ENCODE data around the gene TMEM271. TPM values are rescaled to one million over a fixed set of nuclear protein-coding genes. Genes with fewer than 3 reads are reported as not detected.
"Not testable (repeated sequence)": the region's sequence is repeated elsewhere in the genome, so short reads cannot be mapped to it uniquely, and the experiment has no call there.

TMEM271 gene
- total and polyA plus RNA-seq, 4 experiments from 2014 or later = not detected

DNA sequence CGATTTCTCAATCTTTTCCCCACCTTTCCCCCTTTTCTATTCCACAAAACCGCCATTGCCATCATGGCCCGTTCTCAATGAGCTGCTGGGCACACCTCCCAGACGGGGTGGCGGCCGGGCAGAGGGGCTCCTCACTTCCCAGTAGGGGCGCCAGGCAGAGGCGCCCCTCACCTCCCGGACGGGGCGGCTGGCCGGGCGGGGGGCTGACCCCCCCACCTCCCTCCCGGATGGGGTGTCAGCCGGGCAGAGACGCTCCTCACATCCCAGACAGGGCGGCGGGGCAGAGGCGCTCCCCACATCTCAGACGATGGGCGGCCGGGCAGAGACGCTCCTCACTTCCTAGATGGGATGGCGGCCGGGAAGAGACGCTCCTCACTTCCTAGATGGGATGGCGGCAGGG, 25.8 kb downstream of the TMEM271 start:
- intact Hi-C loops (cut with micrococcal nuclease); H3K4me1 ChIP-seq (ENCODE audit: insufficient read depth, low read length); H3K4me1 Mint-ChIP-seq; H3K27ac ChIP-seq (ENCODE audit: low read depth, low read length); H3K27ac Mint-ChIP-seq; POLR2A ChIA-PET (ENCODE audit: partially characterized antibody); H3K36me3 ChIP-seq (ENCODE audit: insufficient read depth, low read length); H3K9me3 ChIP-seq (ENCODE audit: control insufficient read depth in 1 of 2, low read length in 2 of 2); H3K36me3 Mint-ChIP-seq; H3K27me3 Mint-ChIP-seq; H3K27me3 ChIP-seq (ENCODE audit: insufficient read depth, low read length); H3K4me3 ChIP-seq (ENCODE audit: low read length in 2 of 2); DNase-seq; CTCF ChIA-PET (ENCODE audit: partially characterized antibody); H3K4me3 Mint-ChIP-seq: not testable (repeated sequence)
- H3K9me3 Mint-ChIP-seq = peaks cover 5 to 52% (median 29%) of the 10 kb centered on the region in 8 donors

- Histone ChIP-seq H3K9me3 (ENCODE audit: control insufficient read depth in 1 of 2, low read length in 2 of 2) (no peaks in the 10 kb centered on the region), H3K27me3 (ENCODE audit: insufficient read depth, low read length) (no peaks in the 10 kb centered on the region), H3K4me1 (ENCODE audit: insufficient read depth, low read length) (no peaks in the 10 kb centered on the region), H3K4me3 (ENCODE audit: low read length in 2 of 2) (no peak overlapping the region), H3K36me3 (ENCODE audit: insufficient read depth, low read length) (no peaks in the 10 kb centered on the region), H3K27ac (ENCODE audit: low read depth, low read length) (no peak overlapping the region)
- DNase-seq = no peak
- H3K4me3 Mint-ChIP-seq = no peak overlapping the region
- peaks cover 1 to 10% of the 10 kb centered on the region in 2 donors for H3K36me3 Mint-ChIP-seq
- intact Hi-C loops (cut with micrococcal nuclease) = no loop called here
- peaks cover 8 to 10% of the 10 kb centered on the region in 2 donors for H3K27me3 Mint-ChIP-seq
- H3K9me3 Mint-ChIP-seq = peaks cover 5 to 58% (median 29%) of the 10 kb centered on the region in 8 donors
- ChIA-PET CTCF (ENCODE audit: partially characterized antibody) (no interaction called here), POLR2A (ENCODE audit: partially characterized antibody) (no interaction called here)
- no peaks in the 10 kb centered on the region for H3K4me1 Mint-ChIP-seq
- H3K27ac Mint-ChIP-seq = no peak overlapping the region
Measured at GRCh38 chr4:548976-549375, 27.1 kb downstream of the TMEM271 start.

DNA sequence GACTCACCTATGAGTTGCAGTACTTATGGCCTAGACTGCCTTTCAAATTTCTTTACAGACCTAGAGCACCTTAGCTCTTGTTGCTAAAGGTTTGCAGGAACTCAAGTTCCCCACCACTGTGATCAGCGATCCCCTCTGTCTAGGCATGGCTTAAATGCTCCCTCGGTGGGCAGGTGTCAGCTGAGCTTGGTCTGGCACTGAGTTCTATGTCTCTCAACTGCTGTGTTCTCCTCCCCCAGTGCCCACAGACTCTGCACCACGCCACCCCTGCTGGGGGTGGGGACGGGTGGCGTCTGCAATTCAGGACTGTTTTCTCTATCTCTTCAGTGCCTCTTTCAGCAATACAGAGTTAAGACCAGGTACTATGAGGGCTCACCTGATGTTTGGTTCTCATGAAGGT, 30.5 kb downstream of the TMEM271 start:
- Mint-ChIP-seq H3K27me3 (peaks cover 6 to 9% of the 10 kb centered on the region in 2 donors), H3K36me3 (peaks cover 3 to 6% of the 10 kb centered on the region in 2 donors), H3K27ac (no peak overlapping the region), H3K4me3 (no peak overlapping the region), H3K9me3 (peaks cover 0 to 49% (median 22%) of the 10 kb centered on the region in 8 donors), H3K4me1 (no peaks in the 10 kb centered on the region)
- no peak for DNase-seq
- no peaks in the 10 kb centered on the region for H3K36me3 ChIP-seq (ENCODE audit: insufficient read depth, low read length)
- intact Hi-C loops (cut with micrococcal nuclease) = no loop called here
- H3K9me3 ChIP-seq (ENCODE audit: control insufficient read depth in 1 of 2, low read length in 2 of 2) = no peaks in the 10 kb centered on the region
- no peaks in the 10 kb centered on the region for H3K4me1 ChIP-seq (ENCODE audit: insufficient read depth, low read length)
- H3K4me3 ChIP-seq (ENCODE audit: low read length in 2 of 2) = no peak overlapping the region
- CTCF ChIA-PET (ENCODE audit: partially characterized antibody) = no interaction called here
- POLR2A ChIA-PET (ENCODE audit: partially characterized antibody) = no interaction called here
- H3K27me3 ChIP-seq (ENCODE audit: insufficient read depth, low read length) = no peaks in the 10 kb centered on the region
- no peak overlapping the region for H3K27ac ChIP-seq (ENCODE audit: low read depth, low read length)

- no peak for DNase-seq
- no peaks in the 10 kb centered on the region for H3K4me1 Mint-ChIP-seq
- H3K36me3 Mint-ChIP-seq = peaks cover 3 to 6% of the 10 kb centered on the region in 2 donors
- Histone ChIP-seq H3K4me1 (ENCODE audit: insufficient read depth, low read length) (no peaks in the 10 kb centered on the region), H3K27me3 (ENCODE audit: insufficient read depth, low read length) (no peaks in the 10 kb centered on the region), H3K9me3 (ENCODE audit: control insufficient read depth in 1 of 2, low read length in 2 of 2) (no peaks in the 10 kb centered on the region), H3K36me3 (ENCODE audit: insufficient read depth, low read length) (no peaks in the 10 kb centered on the region), H3K4me3 (ENCODE audit: low read length in 2 of 2) (no peak overlapping the region), H3K27ac (ENCODE audit: low read depth, low read length) (no peak overlapping the region)
- POLR2A ChIA-PET (ENCODE audit: partially characterized antibody) = no interaction called here
- H3K9me3 Mint-ChIP-seq = peaks cover 0 to 48% (median 22%) of the 10 kb centered on the region in 8 donors
- H3K4me3 Mint-ChIP-seq = no peak overlapping the region
- H3K27me3 Mint-ChIP-seq = peaks cover 6 to 9% of the 10 kb centered on the region in 2 donors
- no peak overlapping the region for H3K27ac Mint-ChIP-seq
- intact Hi-C loops (cut with micrococcal nuclease) = no loop called here
- CTCF ChIA-PET (ENCODE audit: partially characterized antibody) = no interaction called here
Measured at GRCh38 chr4:544386-545105, 31.5 kb downstream of the TMEM271 start.

GRCh38 chr4:541271-541670, 34.8 kb downstream of the TMEM271 start:
- DNase-seq = no peak
- H3K4me1 ChIP-seq (ENCODE audit: insufficient read depth, low read length) = no peaks in the 10 kb centered on the region
- H3K27ac ChIP-seq (ENCODE audit: low read depth, low read length) = no peak overlapping the region
- POLR2A ChIA-PET (ENCODE audit: partially characterized antibody) = no interaction called here
- no peak overlapping the region for H3K4me3 ChIP-seq (ENCODE audit: low read length in 2 of 2)
- Mint-ChIP-seq H3K4me3 (no peak overlapping the region), H3K9me3 (peaks cover 0 to 43% (median 18%) of the 10 kb centered on the region in 8 donors), H3K27ac (no peak overlapping the region), H3K36me3 (peaks cover 24 to 35% of the 10 kb centered on the region in 2 donors), H3K27me3 (peaks cover 0 to 1% of the 10 kb centered on the region in 2 donors), H3K4me1 (no peaks in the 10 kb centered on the region)
- no peaks in the 10 kb centered on the region for H3K36me3 ChIP-seq (ENCODE audit: insufficient read depth, low read length)
- H3K9me3 ChIP-seq (ENCODE audit: control insufficient read depth in 1 of 2, low read length in 2 of 2) = no peaks in the 10 kb centered on the region
- no peaks in the 10 kb centered on the region for H3K27me3 ChIP-seq (ENCODE audit: insufficient read depth, low read length)
- CTCF ChIA-PET (ENCODE audit: partially characterized antibody) = no interaction called here
- intact Hi-C loops (cut with micrococcal nuclease) = no loop called here

- Mint-ChIP-seq H3K4me3 (no peak overlapping the region), H3K4me1 (no peaks in the 10 kb centered on the region), H3K36me3 (peaks cover 30 to 47% of the 10 kb centered on the region in 2 donors), H3K9me3 (peaks cover 0 to 28% (median 11%) of the 10 kb centered on the region in 8 donors), H3K27ac (no peak overlapping the region), H3K27me3 (no peaks in the 10 kb centered on the region)
- intact Hi-C loops (cut with micrococcal nuclease) = no loop called here
- Histone ChIP-seq H3K27ac (ENCODE audit: low read depth, low read length) (no peak overlapping the region), H3K4me3 (ENCODE audit: low read length in 2 of 2) (no peak overlapping the region), H3K27me3 (ENCODE audit: insufficient read depth, low read length) (no peaks in the 10 kb centered on the region), H3K9me3 (ENCODE audit: control insufficient read depth in 1 of 2, low read length in 2 of 2) (no peaks in the 10 kb centered on the region), H3K4me1 (ENCODE audit: insufficient read depth, low read length) (no peaks in the 10 kb centered on the region), H3K36me3 (ENCODE audit: insufficient read depth, low read length) (no peaks in the 10 kb centered on the region)
- CTCF ChIA-PET (ENCODE audit: partially characterized antibody) = no interaction called here
- DNase-seq = no peak
- POLR2A ChIA-PET (ENCODE audit: partially characterized antibody) = no interaction called here
Measured at GRCh38 chr4:538542-539142, 37.5 kb downstream of the TMEM271 start.

DNA sequence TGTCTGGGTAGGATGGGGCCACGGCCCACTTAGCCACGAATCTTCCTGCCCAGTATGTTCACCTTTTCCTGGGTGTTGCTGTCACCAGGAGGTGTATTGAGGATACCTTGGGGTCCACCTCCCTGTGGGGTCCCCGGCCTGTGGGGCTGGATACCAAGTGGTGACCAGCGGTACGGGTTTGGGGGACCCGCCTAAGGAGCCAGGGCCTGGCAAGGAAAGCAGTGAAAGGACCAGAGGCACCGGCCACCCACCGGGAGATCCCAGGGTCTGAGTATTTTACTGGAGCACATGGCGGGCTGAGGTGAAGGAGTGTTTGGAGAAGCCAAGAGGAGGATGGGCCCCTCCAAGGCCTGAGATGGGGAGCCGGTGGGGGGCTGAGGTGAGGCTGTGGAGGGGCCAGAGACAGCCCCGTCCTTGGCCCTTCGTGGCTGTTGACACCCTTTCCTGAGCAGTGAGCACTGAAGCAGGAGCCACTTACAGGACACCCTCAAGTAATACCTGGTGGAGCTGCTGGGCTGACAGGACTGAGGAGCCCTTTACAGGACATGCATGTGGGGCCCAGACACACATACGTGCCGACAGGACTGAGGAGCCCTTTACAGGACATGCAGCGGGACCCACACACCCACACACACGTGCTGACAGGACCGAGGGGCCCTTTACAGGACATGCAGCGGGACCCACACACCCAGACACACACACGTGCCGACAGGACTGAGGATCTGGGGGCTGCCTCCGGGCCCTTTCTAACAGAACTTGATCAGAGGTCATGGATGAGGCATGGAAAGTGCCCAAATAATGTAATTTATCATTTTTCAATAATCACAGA, 38.4 kb downstream of the TMEM271 start:
- H3K4me3 ChIP-seq (ENCODE audit: low read length in 2 of 2) = no peak overlapping the region
- H3K4me1 ChIP-seq (ENCODE audit: insufficient read depth, low read length) = no peaks in the 10 kb centered on the region
- Mint-ChIP-seq H3K36me3 (peaks cover 33 to 52% of the 10 kb centered on the region in 2 donors), H3K27me3 (no peaks in the 10 kb centered on the region), H3K4me1 (no peaks in the 10 kb centered on the region), H3K27ac (no peak overlapping the region), H3K9me3 (peaks cover 0 to 22% (median 7%) of the 10 kb centered on the region in 8 donors), H3K4me3 (no peak overlapping the region)
- POLR2A ChIA-PET (ENCODE audit: partially characterized antibody) = no interaction called here
- DNase-seq = no peak
- H3K36me3 ChIP-seq (ENCODE audit: insufficient read depth, low read length) = no peaks in the 10 kb centered on the region
- no peaks in the 10 kb centered on the region for H3K9me3 ChIP-seq (ENCODE audit: control insufficient read depth in 1 of 2, low read length in 2 of 2)
- H3K27ac ChIP-seq (ENCODE audit: low read depth, low read length) = no peak overlapping the region
- intact Hi-C loops (cut with micrococcal nuclease) = no loop called here
- H3K27me3 ChIP-seq (ENCODE audit: insufficient read depth, low read length) = no peaks in the 10 kb centered on the region
- CTCF ChIA-PET (ENCODE audit: partially characterized antibody) = no interaction called here
